Prostate gland (tissue), 2 donors: ENCODE results near the gene TRAF4.

Experiments used
- POLR2A ChIP-seq: fragments of 450-650 bp; IDR thresholded peaks from one replicate; pipeline ENCODE4 v1.6.1; 2016; ENCODE audit warnings: antibody characterized with exemption, mild to moderate bottlenecking
- POLR2AphosphoS5 ChIP-seq: sonication (generic); formaldehyde crosslinking; IDR thresholded peaks from one replicate; pipeline ENCODE4 v1.6.1; 2017; ENCODE audit warnings: antibody characterized with exemption
- TF ChIP-seq, protein P1 (sequence below), 4 experiments: fragments of 200-600 bp in 2 of 4; fragments of 450-650 bp in 2 of 4; sonication (generic) in 2 of 4; IDR thresholded peaks; 1 replicate in 3 of 4; 2 replicates in 1 of 4; pipeline ENCODE4 v1.5.1; 2016 to 2019; ENCODE audit warnings: antibody characterized with exemption in 4 of 4, mild to moderate bottlenecking in 2 of 4, moderate library complexity in 2 of 4

DNA sequence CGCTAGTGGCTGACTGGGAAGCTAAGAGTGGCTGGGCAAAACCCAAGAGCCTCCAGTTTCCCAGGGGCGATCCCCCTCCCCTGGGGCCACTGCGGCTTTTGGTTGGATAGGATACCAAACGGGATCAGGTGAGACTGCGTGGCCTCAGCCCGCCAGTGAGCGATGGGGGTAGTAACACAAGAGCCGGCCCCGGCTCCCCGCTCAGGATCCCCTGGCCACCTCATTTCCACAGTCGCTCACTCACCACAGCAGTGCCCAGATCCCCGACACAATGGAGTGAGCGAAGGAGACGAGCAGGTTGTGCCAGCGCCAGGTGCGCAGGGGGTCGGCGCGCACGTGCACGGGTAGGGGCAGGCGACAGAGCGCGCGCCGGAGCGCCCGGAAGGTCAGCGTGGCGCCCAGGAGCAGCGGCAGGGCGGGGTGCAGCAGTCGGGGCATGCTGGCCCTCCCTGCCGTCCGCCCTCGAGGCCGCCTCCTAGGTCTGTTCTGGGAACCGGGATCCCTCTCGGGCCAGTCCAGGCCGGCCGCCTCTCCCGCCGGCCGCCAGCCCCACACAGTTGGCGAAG, 18.1 kb upstream of the TRAF4 start:
- TF ChIP-seq POLR2A (peak; percentile 73), POLR2AphosphoS5 (peak; percentile 15)
- TF ChIP-seq, protein P1, sequence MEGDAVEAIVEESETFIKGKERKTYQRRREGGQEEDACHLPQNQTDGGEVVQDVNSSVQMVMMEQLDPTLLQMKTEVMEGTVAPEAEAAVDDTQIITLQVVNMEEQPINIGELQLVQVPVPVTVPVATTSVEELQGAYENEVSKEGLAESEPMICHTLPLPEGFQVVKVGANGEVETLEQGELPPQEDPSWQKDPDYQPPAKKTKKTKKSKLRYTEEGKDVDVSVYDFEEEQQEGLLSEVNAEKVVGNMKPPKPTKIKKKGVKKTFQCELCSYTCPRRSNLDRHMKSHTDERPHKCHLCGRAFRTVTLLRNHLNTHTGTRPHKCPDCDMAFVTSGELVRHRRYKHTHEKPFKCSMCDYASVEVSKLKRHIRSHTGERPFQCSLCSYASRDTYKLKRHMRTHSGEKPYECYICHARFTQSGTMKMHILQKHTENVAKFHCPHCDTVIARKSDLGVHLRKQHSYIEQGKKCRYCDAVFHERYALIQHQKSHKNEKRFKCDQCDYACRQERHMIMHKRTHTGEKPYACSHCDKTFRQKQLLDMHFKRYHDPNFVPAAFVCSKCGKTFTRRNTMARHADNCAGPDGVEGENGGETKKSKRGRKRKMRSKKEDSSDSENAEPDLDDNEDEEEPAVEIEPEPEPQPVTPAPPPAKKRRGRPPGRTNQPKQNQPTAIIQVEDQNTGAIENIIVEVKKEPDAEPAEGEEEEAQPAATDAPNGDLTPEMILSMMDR (IDR thresholded peaks at IDR 0.05) = no peak
